Common myeloid progenitor, CD34-positive (primary cell): ENCODE results near the gene NSD1.

Source experiments
- CTCF ChIA-PET: fragments of 350-600 bp; sonication (Branson Sonifier 250); formaldehyde crosslinking; loops from one replicate; lab custom pipeline; 2021; ENCODE audit warnings: antibody characterized with exemption; lab: Charles Lee
- POLR2A ChIA-PET: fragments of 350-600 bp; sonication (Branson Sonifier 250); formaldehyde crosslinking; loops from one replicate; lab custom pipeline; 2021; ENCODE audit warnings: antibody characterized with exemption; lab: Charles Lee
- DNase-seq, 3 donors: peaks; one replicate each; pipeline versions ENCODE4 v3.0.0 to v3.0.0-alpha.2; 2013
- H3K27ac ChIP-seq, 2 experiments: 1 replicate in 1 of 2; 2 replicates in 1 of 2; pipeline ENCODE4 v1.7.0; 2013; ENCODE audit warnings: inconsistent platforms in 2 of 2, low read length in 2 of 2, mild to moderate bottlenecking in 2 of 2, low read depth in 1 of 2, moderate library complexity in 1 of 2; ENCODE audit not compliant: severe bottlenecking in 2 of 2, insufficient read depth in 1 of 2, poor library complexity in 1 of 2
- H3K27me3 ChIP-seq, 5 experiments: replicated peaks in 2 of 5; 1 replicate in 3 of 5; 2 replicates in 2 of 5; pipeline versions ENCODE4 v1.6.1 to v1.7.0; 2013; ENCODE audit warnings: low read length in 4 of 5, mild to moderate bottlenecking in 2 of 5, moderate library complexity in 2 of 5, inconsistent platforms in 1 of 5; ENCODE audit not compliant: insufficient read depth in 5 of 5, control insufficient read depth in 4 of 5
- H3K36me3 ChIP-seq, 4 experiments: 1 replicate in 2 of 4; 2 replicates in 2 of 4; pipeline versions ENCODE4 v1.6.1 to v1.7.0; 2013; ENCODE audit warnings: low read length in 3 of 4, control low read depth in 1 of 4, mild to moderate bottlenecking in 1 of 4; ENCODE audit not compliant: control insufficient read depth in 4 of 4, insufficient read depth in 4 of 4
- H3K4me1 ChIP-seq, 4 experiments: 1 replicate in 3 of 4; 2 replicates in 1 of 4; pipeline versions ENCODE4 v1.6.1 to v1.7.1; 2013; ENCODE audit warnings: low read length in 3 of 4, mild to moderate bottlenecking in 3 of 4, control low read depth in 1 of 4, inconsistent platforms in 1 of 4, moderate library complexity in 1 of 4; ENCODE audit not compliant: control insufficient read depth in 4 of 4, insufficient read depth in 4 of 4; ENCODE audit errors: control extremely low read depth in 1 of 4
- H3K4me3 ChIP-seq, 7 experiments: 1 replicate in 4 of 7; 2 replicates in 3 of 7; pipeline versions ENCODE4 v1.5.1 to v1.7.0; 2013; ENCODE audit warnings: mild to moderate bottlenecking in 7 of 7, low read length in 6 of 7, moderate library complexity in 6 of 7, inconsistent platforms in 2 of 7, low read depth in 2 of 7, control low read depth in 1 of 7; ENCODE audit not compliant: insufficient read depth in 4 of 7, control insufficient read depth in 1 of 7; ENCODE audit errors: extremely low read depth in 1 of 7
- H3K9me3 ChIP-seq, 5 experiments: 1 replicate in 4 of 5; 2 replicates in 1 of 5; pipeline versions ENCODE4 v1.6.1 to v1.7.1; 2013; ENCODE audit warnings: low read length in 4 of 5, mild to moderate bottlenecking in 2 of 5, inconsistent platforms in 1 of 5, low read depth in 1 of 5, moderate library complexity in 1 of 5; ENCODE audit not compliant: control insufficient read depth in 4 of 5, insufficient read depth in 2 of 5; ENCODE audit errors: control extremely low read depth in 1 of 5
- WGBS: methylation state at CpG from one replicate; pipeline ENCODE4 v1.1.5; 2013; ENCODE audit not compliant: insufficient coverage; 5-methylcytosine and 5-hydroxymethylcytosine counted together

NSD1 gene

DNA sequence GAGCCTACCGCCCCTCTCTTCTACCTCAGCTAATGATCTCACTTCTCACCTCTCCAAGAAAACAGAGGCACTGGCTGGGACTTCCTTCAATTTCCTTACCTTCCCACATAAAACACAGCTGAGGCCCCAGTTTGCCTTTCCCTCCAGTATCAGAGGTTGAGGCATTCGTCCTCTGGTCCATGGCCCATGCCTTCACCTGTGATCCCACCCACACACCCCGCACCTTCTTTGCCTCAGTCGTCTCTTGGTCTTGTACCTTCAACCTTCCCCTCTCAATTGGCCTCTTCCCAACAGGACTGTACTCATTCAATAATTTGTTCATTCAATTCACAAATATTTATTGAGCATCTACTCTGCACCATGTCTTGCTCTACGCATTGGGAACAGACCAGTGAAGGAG, 11.0 kb upstream of the NSD1 start:
- 97% methylated on average over 5 of the region's 5 CpGs for WGBS
- CTCF ChIA-PET: interaction anchor here (0.9 kb wide), 1 partner anchor 14 kb away, joined by 3 read pairs; no protein-coding TSS in a partner anchor

DNA sequence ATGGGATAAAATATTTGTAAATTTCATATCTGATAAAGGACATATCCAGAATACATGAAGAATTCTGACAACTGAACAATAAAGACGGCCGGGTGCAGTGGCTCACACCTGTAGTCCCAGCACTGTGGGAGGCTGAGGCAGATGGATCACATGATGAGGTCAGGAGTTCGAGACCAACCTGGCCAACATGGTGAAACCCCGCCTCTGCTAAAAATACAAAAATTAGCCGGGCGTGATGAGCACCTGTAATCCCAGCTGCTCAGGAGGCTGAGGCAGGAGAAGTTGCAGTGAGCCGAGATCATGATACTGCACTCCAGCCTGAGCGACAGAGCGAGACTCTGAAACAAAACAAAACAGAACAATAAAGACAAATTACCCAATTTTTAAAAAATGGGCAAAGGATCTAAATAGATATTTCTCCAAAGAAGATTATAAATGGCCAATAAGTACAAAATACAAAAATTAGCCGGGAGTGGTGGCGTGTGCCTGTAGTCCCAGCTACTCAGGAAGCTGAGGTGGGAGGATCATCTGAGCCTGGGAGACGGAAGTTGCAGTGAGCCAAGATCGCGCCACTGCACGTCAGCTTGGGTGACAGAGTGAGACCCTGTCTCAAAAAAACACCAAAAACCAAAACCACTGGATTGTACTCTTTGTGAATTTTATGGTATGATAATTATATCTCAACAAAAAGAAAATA, 9.6 kb upstream of the NSD1 start:
- Histone ChIP-seq H3K4me1 (peaks cover 0 to 5% (median 1%) of the 10 kb centered on the region in 4 experiments), H3K27ac (no peak overlapping the region), H3K36me3 (no peaks in the 10 kb centered on the region), H3K9me3 (no peaks in the 10 kb centered on the region), H3K4me3 (no peak overlapping the region), H3K27me3 (no peaks in the 10 kb centered on the region)
- ChIA-PET CTCF (interaction anchor here (0.8 to 2.0 kb wide), 4 partner anchors 9 to 13 kb away, joined by 3 to 7 read pairs (median 4); no protein-coding TSS in a partner anchor), POLR2A (interaction anchor here (0.6 kb wide), 1 partner anchor 9 kb away, joined by 3 read pairs; no protein-coding TSS in a partner anchor)
- WGBS: 94% methylated on average over 6 of the region's 15 CpGs
- DNase-seq: no peak

More for the DNA sequence above, 11.0 kb upstream of the NSD1 start:
- Histone ChIP-seq H3K36me3 (no peaks in the 10 kb centered on the region), H3K4me3 (no peak overlapping the region), H3K9me3 (no peaks in the 10 kb centered on the region), H3K27me3 (no peaks in the 10 kb centered on the region), H3K27ac (no peak overlapping the region), H3K4me1 (no peaks in the 10 kb centered on the region)
- POLR2A ChIA-PET: no interaction called here
- DNase-seq: no peak

DNA sequence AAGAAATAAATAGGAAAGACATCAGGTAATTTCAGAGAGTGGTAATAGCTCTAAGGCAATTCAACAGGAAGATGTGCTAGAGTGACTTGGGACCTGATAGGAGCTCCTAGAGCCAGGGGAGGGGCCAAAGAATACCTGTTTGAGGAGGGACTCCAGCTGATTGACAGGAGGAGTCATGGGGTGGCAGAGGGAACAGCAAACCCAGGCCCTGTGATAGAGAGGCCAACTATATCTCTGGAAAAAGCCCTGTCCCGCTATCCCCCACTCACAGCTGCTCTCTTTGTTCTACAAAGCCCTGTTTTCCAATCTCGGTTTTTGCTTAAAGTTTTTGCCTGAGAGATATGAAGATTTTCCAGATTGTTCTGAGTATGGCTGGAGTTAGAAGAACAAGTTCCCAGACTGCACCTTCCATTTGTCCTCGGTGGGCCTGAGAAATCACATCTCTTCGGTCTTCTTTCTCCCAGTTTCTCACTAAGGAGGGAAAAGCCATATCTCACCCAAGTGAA, 9.0 kb upstream of the NSD1 start:
- no peaks in the 10 kb centered on the region for H3K9me3 ChIP-seq
- WGBS: 96% methylated on average over 2 of the region's 4 CpGs
- POLR2A ChIA-PET: interaction anchor here (0.6 kb wide), 1 partner anchor 8 kb away, joined by 3 read pairs; no protein-coding TSS in a partner anchor

DNA sequence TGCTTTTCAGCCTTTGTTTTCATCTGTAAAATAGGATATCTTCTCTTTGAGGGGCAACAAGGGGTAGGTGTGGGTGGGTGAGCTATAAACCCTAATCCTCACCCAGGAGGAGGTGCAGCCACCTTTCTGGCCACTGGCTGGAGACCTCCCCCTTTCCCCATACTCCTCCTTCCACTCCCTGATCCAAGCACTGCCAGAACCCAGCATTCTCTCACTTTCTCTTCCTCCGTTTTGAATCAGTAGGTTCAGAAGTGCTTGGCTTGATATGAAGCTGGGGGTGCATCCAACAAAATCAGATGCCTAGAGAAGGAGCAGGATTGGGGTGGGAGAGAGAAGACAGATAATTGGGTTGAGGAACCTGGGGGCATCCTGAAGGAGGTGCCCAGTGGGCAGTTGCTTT, 6.8 kb upstream of the NSD1 start:
- no peak for DNase-seq
- H3K4me1 ChIP-seq: peaks cover 0 to 5% (median 1%) of the 10 kb centered on the region in 4 experiments
- no CpG with 5 or more reads among the region's 1 CpG for WGBS
- no peak overlapping the region for H3K4me3 ChIP-seq
- no peak overlapping the region for H3K27ac ChIP-seq
- H3K27me3 ChIP-seq: no peaks in the 10 kb centered on the region
- ChIA-PET CTCF (interaction anchor here (0.8 to 1.6 kb wide), 5 partner anchors 8 to 41 kb away, joined by 3 to 4 read pairs (median 4); no protein-coding TSS in a partner anchor), POLR2A (no interaction called here)
- no peaks in the 10 kb centered on the region for H3K36me3 ChIP-seq
- no peaks in the 10 kb centered on the region for H3K9me3 ChIP-seq

More for the DNA sequence above, 9.0 kb upstream of the NSD1 start:
- H3K4me1 ChIP-seq: peaks cover 0 to 5% (median 1%) of the 10 kb centered on the region in 4 experiments
- H3K4me3 ChIP-seq: no peak overlapping the region
- no peaks in the 10 kb centered on the region for H3K36me3 ChIP-seq
- CTCF ChIA-PET: interaction anchor here (0.8 to 2.0 kb wide), 4 partner anchors 9 to 13 kb away, joined by 3 to 7 read pairs (median 4); no protein-coding TSS in a partner anchor
- H3K27me3 ChIP-seq: no peaks in the 10 kb centered on the region
- H3K27ac ChIP-seq: no peak overlapping the region
- no peak for DNase-seq

DNA sequence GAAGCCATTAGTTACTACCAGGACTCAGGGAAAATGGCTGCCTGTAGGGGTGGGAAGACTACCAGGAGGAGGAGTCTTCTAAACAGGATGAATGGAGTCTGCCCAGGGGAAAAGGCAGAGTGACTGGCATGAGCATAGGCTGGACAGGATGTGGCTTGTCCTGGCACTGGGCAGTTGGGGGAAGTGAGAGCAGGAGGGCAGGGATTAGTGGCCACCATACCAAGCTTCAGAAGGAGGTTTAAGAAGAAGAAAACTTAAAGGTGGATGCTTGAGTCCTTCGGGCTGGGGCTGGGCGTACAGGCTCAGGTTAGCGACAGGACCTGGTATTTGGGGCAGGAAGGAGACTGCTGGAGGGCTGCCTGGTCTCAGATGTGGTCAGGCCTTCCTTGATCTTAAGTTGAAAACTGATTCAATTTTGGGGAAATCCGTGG, 5.0 kb upstream of the NSD1 start:
- no peak for DNase-seq
- Histone ChIP-seq H3K9me3 (no peaks in the 10 kb centered on the region), H3K4me1 (peaks cover 0 to 11% (median 9%) of the 10 kb centered on the region in 4 experiments), H3K36me3 (no peaks in the 10 kb centered on the region), H3K4me3 (no peak overlapping the region), H3K27me3 (no peaks in the 10 kb centered on the region), H3K27ac (no peak overlapping the region)
- POLR2A ChIA-PET: no interaction called here
- CTCF ChIA-PET: interaction anchor here (0.9 to 1.5 kb wide), 4 partner anchors 12 to 57 kb away, joined by 3 to 9 read pairs (median 4); no protein-coding TSS in a partner anchor
- 64% methylated on average over 4 of the region's 4 CpGs for WGBS

DNA sequence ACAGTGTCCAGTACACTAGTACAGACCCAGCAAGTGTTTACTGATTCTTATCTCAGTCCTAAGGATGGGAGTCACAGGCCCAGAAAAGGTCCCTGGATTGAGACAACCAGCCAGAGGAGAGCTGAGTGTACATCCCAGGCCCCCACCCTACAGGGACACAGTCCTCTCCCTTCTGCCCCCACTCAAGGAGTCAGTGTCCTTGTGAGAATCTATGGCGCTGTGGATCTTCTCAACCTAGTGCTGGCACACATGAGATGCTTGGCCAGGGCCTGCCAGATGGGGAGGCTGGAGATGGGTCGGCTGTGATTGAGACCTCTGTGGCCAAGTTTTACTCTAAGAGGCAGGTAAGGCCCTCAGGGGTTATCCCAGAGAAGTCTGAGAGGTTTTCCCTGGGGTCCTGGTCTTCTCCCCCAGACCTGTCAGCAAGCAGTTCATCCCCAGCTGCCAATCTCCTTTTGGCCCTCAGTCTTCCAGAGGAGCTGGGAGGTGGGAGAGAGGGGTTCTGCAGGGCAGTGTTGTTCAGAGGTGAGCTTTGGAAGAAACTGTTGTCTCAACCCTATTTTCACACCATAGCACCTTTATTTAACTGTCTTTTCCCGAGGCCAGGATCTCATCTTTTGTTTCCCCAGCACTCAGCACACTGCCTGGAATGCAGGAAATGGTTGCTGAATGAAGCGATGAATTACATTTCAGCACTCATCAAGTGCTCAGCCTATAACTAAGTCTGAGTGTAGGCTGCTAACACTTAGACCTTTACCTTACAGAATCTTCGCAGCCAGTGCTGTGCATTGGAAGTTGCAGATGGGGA, 3.2 kb upstream of the NSD1 start:
- Histone ChIP-seq H3K27ac (no peak overlapping the region), H3K9me3 (no peaks in the 10 kb centered on the region), H3K4me3 (no peak overlapping the region), H3K4me1 (peaks cover 5 to 24% (median 21%) of the 10 kb centered on the region in 4 experiments), H3K36me3 (peaks cover 0 to 3% (median 2%) of the 10 kb centered on the region in 4 experiments), H3K27me3 (no peaks in the 10 kb centered on the region)
- no peak for DNase-seq
- ChIA-PET POLR2A (no interaction called here), CTCF (interaction anchor here (7.4 kb wide), 1 partner anchor 18 kb away, joined by 53 read pairs; no protein-coding TSS in a partner anchor)
- WGBS: 93% methylated on average over 3 of the region's 5 CpGs
